HFFc6 (cell line): ENCODE measurements around the gene NMUR1. TPM values are rescaled to one million over a fixed set of nuclear protein-coding genes. Genes with fewer than 3 reads are reported as not detected.
A peak's percentile ranks its signal among the peaks of the same experiment; 100 is the strongest.

Experiments
- DNase-seq: peaks from one replicate; pipeline ENCODE4 v3.0.0-alpha.2; 2018
- H3K27ac Mint-ChIP-seq: 2 replicates; pipeline ENCODE4 v1.8.0; 2020; ENCODE audit warnings: mild to moderate bottlenecking, mixed read lengths
- H3K27me3 Mint-ChIP-seq: 2 replicates; pipeline ENCODE4 v1.8.0; 2021; ENCODE audit warnings: mild to moderate bottlenecking, moderate library complexity, mixed read lengths; ENCODE audit not compliant: insufficient read depth
- H3K36me3 Mint-ChIP-seq: 2 replicates; pipeline ENCODE4 v1.8.0; 2021; ENCODE audit warnings: low read depth, mixed read lengths
- H3K4me1 Mint-ChIP-seq: 2 replicates; pipeline ENCODE4 v1.8.0; 2020; ENCODE audit warnings: low read depth, mixed read lengths
- H3K4me3 Mint-ChIP-seq: 2 replicates; pipeline ENCODE4 v1.8.0; 2020; ENCODE audit warnings: mild to moderate bottlenecking, moderate library complexity, mixed read lengths
- H3K9me3 Mint-ChIP-seq: 2 replicates; pipeline ENCODE4 v1.8.0; 2020; ENCODE audit warnings: mild to moderate bottlenecking, mixed read lengths
- CTCF ChIP-seq: fragments of 200-600 bp; sonication (generic); IDR thresholded peaks from 2 replicates; pipeline ENCODE4 v1.5.0; 2021; ENCODE audit warnings: antibody characterized with exemption, mild to moderate bottlenecking
- total RNA-seq, 6 experiments: library from RNA; stranded (reverse); fragmentation: NEBNext Ultra II Directional; extraction: Animal tissue kit (Norgen Biotek cat#: 25700); gene quantifications; 2 replicates in 1 of 6; 3 replicates in 5 of 6; pipeline ENCODE4 v1.2.3, GENCODE V29; 2021

Gene NMUR1
- total RNA-seq, 6 experiments from 2014 or later = not detected

GRCh38 chr2:231541645-231542044, 11.4 kb upstream of the NMUR1 start:
- no peak overlapping the region for H3K27ac Mint-ChIP-seq
- H3K9me3 Mint-ChIP-seq = peaks cover 16% of the 10 kb centered on the region; the same call in 1 of the 2 replicates
- no peak for DNase-seq

GRCh38 chr2:231539991-231540390, 9.7 kb upstream of the NMUR1 start:
- Mint-ChIP-seq H3K4me3 (no peak overlapping the region), H3K27me3 (peaks cover 42% of the 10 kb centered on the region), H3K4me1 (peaks cover 1% of the 10 kb centered on the region), H3K36me3 (peaks cover 4% of the 10 kb centered on the region; the same call in 1 of the 2 replicates), H3K27ac (no peak overlapping the region), H3K9me3 (peaks cover 16% of the 10 kb centered on the region; the same call in 1 of the 2 replicates)
- DNase-seq = no peak
- no peak for TF ChIP-seq CTCF

More at GRCh38 chr2:231541645-231542044, 11.4 kb upstream of the NMUR1 start:
- H3K4me1 Mint-ChIP-seq = peaks cover 13% of the 10 kb centered on the region
- no peak overlapping the region for H3K4me3 Mint-ChIP-seq
- TF ChIP-seq CTCF = peak; percentile 57
- H3K36me3 Mint-ChIP-seq = peaks cover 4% of the 10 kb centered on the region; the same call in 1 of the 2 replicates
- H3K27me3 Mint-ChIP-seq = peaks cover 39% of the 10 kb centered on the region

GRCh38 chr2:231535961-231536360, 5.7 kb upstream of the NMUR1 start:
- no peaks in the 10 kb centered on the region for H3K4me1 Mint-ChIP-seq
- H3K9me3 Mint-ChIP-seq = no peaks in the 10 kb centered on the region
- no peak for TF ChIP-seq CTCF
- H3K27ac Mint-ChIP-seq = no peak overlapping the region
- no peak for DNase-seq
- peaks cover 42% of the 10 kb centered on the region for H3K27me3 Mint-ChIP-seq
- no peak overlapping the region for H3K4me3 Mint-ChIP-seq
- H3K36me3 Mint-ChIP-seq = no peaks in the 10 kb centered on the region

GRCh38 chr2:231533777-231534125, 3.5 kb upstream of the NMUR1 start:
- H3K36me3 Mint-ChIP-seq = no peaks in the 10 kb centered on the region
- DNase-seq = no peak
- H3K9me3 Mint-ChIP-seq = no peaks in the 10 kb centered on the region
- H3K4me1 Mint-ChIP-seq = no peaks in the 10 kb centered on the region
- H3K4me3 Mint-ChIP-seq = no peak overlapping the region
- H3K27me3 Mint-ChIP-seq = peaks cover 40% of the 10 kb centered on the region
- TF ChIP-seq CTCF = no peak
- H3K27ac Mint-ChIP-seq = no peak overlapping the region

- no peak for TF ChIP-seq CTCF
- Mint-ChIP-seq H3K27me3 (peaks cover 41% of the 10 kb centered on the region), H3K27ac (no peak overlapping the region), H3K4me1 (no peaks in the 10 kb centered on the region), H3K4me3 (no peak overlapping the region), H3K36me3 (no peaks in the 10 kb centered on the region), H3K9me3 (no peaks in the 10 kb centered on the region)
- DNase-seq = no peak
Measured at GRCh38 chr2:231533086-231533776, 3.0 kb upstream of the NMUR1 start.
